Neural crest cell (in vitro differentiated cells): ENCODE measurements around the gene DEDD2. TPM values are rescaled to one million over a fixed set of nuclear protein-coding genes. Genes with fewer than 3 reads are reported as not detected.

Experiments used
- DNase-seq: peaks from one replicate; pipeline ENCODE4 v3.0.0; 2021; ENCODE audit warnings: low read depth, mixed read lengths, low spot score
- H3K27ac Mint-ChIP-seq: one replicate; pipeline ENCODE4 v1.8.0; 2021; ENCODE audit warnings: mild to moderate bottlenecking, mixed read lengths; ENCODE audit not compliant: unreplicated experiment
- H3K27me3 Mint-ChIP-seq: 2 replicates; pipeline ENCODE4 v1.8.0; 2021; ENCODE audit warnings: low read depth, mild to moderate bottlenecking, mixed read lengths
- H3K36me3 Mint-ChIP-seq: 2 replicates; pipeline ENCODE4 v1.8.0; 2021; ENCODE audit warnings: low read depth, mild to moderate bottlenecking, mixed read lengths
- H3K4me1 Mint-ChIP-seq: 2 replicates; pipeline ENCODE4 v1.8.0; 2021; ENCODE audit warnings: mixed read lengths
- H3K4me3 Mint-ChIP-seq: one replicate; pipeline ENCODE4 v1.8.0; 2021; ENCODE audit warnings: mild to moderate bottlenecking, mixed read lengths
- H3K9me3 Mint-ChIP-seq: 2 replicates; pipeline ENCODE4 v1.8.0; 2021; ENCODE audit warnings: mixed read lengths
- total RNA-seq: library from RNA; stranded (reverse); gene quantifications from 2 replicates; pipeline ENCODE4 v1.2.1, GENCODE V29; 2021
- TF ChIP-seq, protein P1 (sequence below): fragments of 200-600 bp; sonication (generic); conservative IDR thresholded peaks from 2 replicates; pipeline ENCODE4 v1.5.0; 2021; ENCODE audit warnings: antibody characterized with exemption, mild to moderate bottlenecking

DEDD2 gene
- total RNA-seq, 1 donor from 2014 or later = 21.5 TPM

DNA sequence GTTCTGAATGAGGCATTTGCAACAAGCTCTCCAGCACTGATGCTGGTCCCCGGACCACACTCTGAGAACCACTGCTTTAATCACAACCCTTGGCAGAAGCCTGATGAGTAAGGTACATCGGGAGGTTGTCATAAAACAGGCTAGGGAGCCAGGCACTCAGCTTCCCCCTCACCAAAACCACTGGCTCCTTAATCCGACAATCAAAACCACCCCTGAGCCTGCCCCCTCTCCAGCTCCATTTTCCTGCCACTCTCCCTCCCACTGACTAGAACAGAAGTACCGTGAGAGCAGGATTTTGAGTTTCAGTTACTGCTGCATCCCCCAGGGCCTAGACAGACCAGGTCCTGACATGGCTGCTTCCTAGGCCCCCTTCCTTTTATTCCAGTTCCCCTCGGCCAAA is 17.7 kb upstream of the DEDD2 start:
- peaks cover 24% of the 10 kb centered on the region for H3K36me3 Mint-ChIP-seq
- no peak for DNase-seq
- H3K27me3 Mint-ChIP-seq = no peaks in the 10 kb centered on the region
- TF ChIP-seq, protein P1, sequence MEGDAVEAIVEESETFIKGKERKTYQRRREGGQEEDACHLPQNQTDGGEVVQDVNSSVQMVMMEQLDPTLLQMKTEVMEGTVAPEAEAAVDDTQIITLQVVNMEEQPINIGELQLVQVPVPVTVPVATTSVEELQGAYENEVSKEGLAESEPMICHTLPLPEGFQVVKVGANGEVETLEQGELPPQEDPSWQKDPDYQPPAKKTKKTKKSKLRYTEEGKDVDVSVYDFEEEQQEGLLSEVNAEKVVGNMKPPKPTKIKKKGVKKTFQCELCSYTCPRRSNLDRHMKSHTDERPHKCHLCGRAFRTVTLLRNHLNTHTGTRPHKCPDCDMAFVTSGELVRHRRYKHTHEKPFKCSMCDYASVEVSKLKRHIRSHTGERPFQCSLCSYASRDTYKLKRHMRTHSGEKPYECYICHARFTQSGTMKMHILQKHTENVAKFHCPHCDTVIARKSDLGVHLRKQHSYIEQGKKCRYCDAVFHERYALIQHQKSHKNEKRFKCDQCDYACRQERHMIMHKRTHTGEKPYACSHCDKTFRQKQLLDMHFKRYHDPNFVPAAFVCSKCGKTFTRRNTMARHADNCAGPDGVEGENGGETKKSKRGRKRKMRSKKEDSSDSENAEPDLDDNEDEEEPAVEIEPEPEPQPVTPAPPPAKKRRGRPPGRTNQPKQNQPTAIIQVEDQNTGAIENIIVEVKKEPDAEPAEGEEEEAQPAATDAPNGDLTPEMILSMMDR = no peak
- no peak overlapping the region for H3K27ac Mint-ChIP-seq
- H3K4me1 Mint-ChIP-seq = peaks cover 10% of the 10 kb centered on the region
- H3K9me3 Mint-ChIP-seq = no peaks in the 10 kb centered on the region
- peak overlapping the region; percentile 54 for H3K4me3 Mint-ChIP-seq

DNA sequence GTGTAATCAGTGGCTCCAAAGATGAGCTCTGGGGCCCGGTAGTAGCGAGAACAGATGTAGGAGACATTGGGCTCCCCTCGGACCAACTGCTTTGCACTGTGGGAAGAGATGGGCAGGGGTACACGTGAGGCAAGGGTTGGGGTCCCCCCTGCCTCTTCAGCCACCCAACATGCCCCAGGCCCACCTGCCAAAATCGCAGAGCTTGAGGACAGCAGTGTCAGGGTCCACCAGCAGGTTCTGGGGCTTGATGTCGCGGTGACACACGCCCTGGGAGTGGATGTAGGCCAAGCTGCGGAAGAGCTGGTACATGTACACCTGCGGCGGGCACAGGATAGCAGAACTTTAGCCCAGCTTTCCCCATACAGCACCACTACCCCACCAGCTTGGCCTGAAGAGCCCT is 16.9 kb upstream of the DEDD2 start:
- Mint-ChIP-seq H3K4me3 (peak overlapping the region; percentile 19), H3K36me3 (peaks cover 27% of the 10 kb centered on the region), H3K4me1 (peaks cover 10% of the 10 kb centered on the region), H3K27me3 (peaks cover 2% of the 10 kb centered on the region), H3K9me3 (no peaks in the 10 kb centered on the region), H3K27ac (no peak overlapping the region)
- no peak for DNase-seq
- TF ChIP-seq, protein P1 = no peak

DNA sequence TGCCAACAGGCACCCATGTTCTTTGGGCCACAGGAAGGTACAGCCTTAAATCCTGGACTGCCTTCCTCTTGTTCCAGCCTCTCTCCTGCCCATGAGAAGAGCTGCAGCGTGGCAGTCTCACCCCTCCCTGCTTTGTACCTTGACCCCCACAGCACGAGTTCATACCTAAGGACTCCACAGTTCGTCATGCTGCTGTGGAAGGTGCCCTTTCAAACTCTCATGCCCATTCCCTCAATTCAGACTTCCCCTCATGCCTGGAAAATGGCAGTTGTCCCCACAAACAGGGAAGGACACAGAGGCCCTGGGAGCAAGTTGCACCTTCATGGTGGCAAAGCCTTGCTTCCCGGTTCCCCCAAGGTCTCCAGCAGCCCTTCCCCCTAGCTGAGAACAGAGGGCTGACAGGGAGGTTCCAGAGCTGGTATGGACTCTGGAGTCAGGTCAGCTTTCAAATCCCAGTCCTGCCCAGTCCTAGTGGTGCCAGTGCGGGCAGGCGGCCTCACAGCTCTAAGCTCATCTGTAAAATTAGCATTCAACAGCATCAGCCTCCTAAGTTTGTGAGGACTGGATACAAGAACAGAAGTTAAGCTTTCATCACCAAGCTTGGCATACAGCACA is 16.3 kb upstream of the DEDD2 start:
- Mint-ChIP-seq H3K36me3 (peaks cover 29% of the 10 kb centered on the region), H3K9me3 (no peaks in the 10 kb centered on the region), H3K27me3 (peaks cover 2% of the 10 kb centered on the region), H3K4me3 (peak overlapping the region; percentile 56), H3K4me1 (peaks cover 13% of the 10 kb centered on the region), H3K27ac (peak overlapping the region; percentile 69)
- TF ChIP-seq, protein P1 = no peak
- DNase-seq = no peak

DNA sequence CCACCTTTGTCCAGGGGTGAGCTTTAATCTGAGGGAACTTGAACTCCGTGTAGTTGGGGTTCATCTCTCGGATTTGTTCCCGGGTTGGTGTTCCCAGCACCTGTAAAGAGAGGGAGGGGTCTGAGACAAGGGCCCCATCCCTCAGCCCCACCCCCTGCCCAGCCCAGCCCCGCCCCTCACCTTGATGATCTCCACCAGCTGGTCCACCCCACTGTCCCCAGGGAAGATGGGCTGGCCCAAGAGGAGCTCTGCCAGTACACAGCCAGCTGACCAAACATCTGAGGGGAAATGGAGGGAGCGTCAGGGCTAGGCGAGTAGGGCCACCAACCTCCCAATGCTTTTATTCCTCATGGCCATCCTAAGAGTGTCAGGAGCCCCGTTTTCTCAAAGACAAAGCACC is 15.6 kb upstream of the DEDD2 start:
- no peak for DNase-seq
- H3K36me3 Mint-ChIP-seq = peaks cover 29% of the 10 kb centered on the region
- no peak overlapping the region for H3K27ac Mint-ChIP-seq
- peaks cover 2% of the 10 kb centered on the region for H3K27me3 Mint-ChIP-seq
- H3K4me3 Mint-ChIP-seq = peak overlapping the region; percentile 56
- H3K4me1 Mint-ChIP-seq = peaks cover 15% of the 10 kb centered on the region
- H3K9me3 Mint-ChIP-seq = no peaks in the 10 kb centered on the region
- TF ChIP-seq, protein P1 = no peak

DNA sequence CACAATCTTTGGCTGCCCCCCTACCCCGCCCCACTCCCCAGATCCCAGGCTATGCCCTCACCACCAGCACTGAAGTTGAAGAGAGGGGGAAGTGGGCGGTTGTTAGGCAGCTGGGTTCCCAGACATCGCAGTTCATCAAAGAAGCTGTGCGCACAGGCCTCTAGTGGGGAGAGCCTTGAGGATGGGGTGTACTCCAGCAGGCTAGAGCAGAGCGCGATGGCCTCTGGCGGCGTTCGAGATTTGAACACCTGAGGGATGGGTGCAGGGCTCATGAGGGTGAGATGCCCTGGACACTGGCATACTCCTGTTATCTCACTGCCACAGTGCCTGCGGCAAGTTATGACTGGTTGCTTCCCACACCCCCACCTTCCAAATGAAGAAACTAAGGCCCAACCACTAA is 15.0 kb upstream of the DEDD2 start:
- DNase-seq = no peak
- TF ChIP-seq, protein P1 = no peak
- peaks cover 2% of the 10 kb centered on the region for H3K27me3 Mint-ChIP-seq
- no peak overlapping the region for H3K27ac Mint-ChIP-seq
- H3K36me3 Mint-ChIP-seq = peaks cover 29% of the 10 kb centered on the region
- H3K4me3 Mint-ChIP-seq = peak overlapping the region; percentile 12
- H3K9me3 Mint-ChIP-seq = no peaks in the 10 kb centered on the region
- H3K4me1 Mint-ChIP-seq = peaks cover 15% of the 10 kb centered on the region
